PC-3 (cell line): ENCODE measurements around the gene MGAT5. TPM values are rescaled to one million over a fixed set of nuclear protein-coding genes. Genes with fewer than 3 reads are reported as not detected.

Source experiments
- ATAC-seq: fragments of 200-7000 bp; cut with Tn5 transposase; 2 replicates; pipeline ENCODE4 v1.9.1; 2020; ENCODE audit warnings: mild to moderate bottlenecking, moderate library complexity
- BruUV-seq: library from RNA; stranded (reverse); fragments of 400-500 nt; replicated peaks from 2 replicates; lab custom pipeline; 2021; lab: Mats Ljungman, UMichigan
- CTCF ChIA-PET: fragments of 300-600 bp; sonication (Branson Sonifier 250); formaldehyde crosslinking; loops from one replicate; lab custom pipeline; 2022; ENCODE audit warnings: antibody characterized with exemption; lab: Charles Lee
- POLR2A ChIA-PET: fragments of 300-600 bp; sonication (Branson Sonifier 250); formaldehyde crosslinking; loops from one replicate; lab custom pipeline; 2022; ENCODE audit warnings: antibody characterized with exemption; ENCODE audit not compliant: unreplicated experiment; lab: Charles Lee
- DNase-seq: peaks from one replicate; pipeline ENCODE4 v3.0.0-alpha.2; 2015
- H2AFZ ChIP-seq: fragments of 300-600 bp; sonication (generic); 2 replicates; pipeline ENCODE4 v1.6.0; 2016; ENCODE audit warnings: antibody characterized with exemption, low read length
- H3F3A ChIP-seq: fragments of 300-600 bp; sonication (generic); one replicate; pipeline ENCODE4 v1.6.0; 2017; ENCODE audit warnings: antibody characterized with exemption, low read length, control low read depth, mild to moderate bottlenecking; ENCODE audit not compliant: unreplicated experiment
- H3K27ac ChIP-seq: fragments of 300-600 bp; sonication (generic); 2 replicates; pipeline ENCODE4 v1.5.1; 2016; ENCODE audit warnings: mild to moderate bottlenecking, low read length
- H3K27me3 ChIP-seq: fragments of 300-600 bp; sonication (generic); 2 replicates; pipeline ENCODE4 v1.6.1; 2016; ENCODE audit warnings: low read length, mixed read lengths
- H3K36me3 ChIP-seq: fragments of 300-600 bp; sonication (generic); 2 replicates; pipeline ENCODE4 v1.6.1; 2016; ENCODE audit warnings: low read depth, mixed run types, low read length, mixed read lengths
- H3K4me1 ChIP-seq: fragments of 300-600 bp; sonication (generic); 2 replicates; pipeline ENCODE4 v1.5.1; 2016; ENCODE audit warnings: low read length; ENCODE audit not compliant: insufficient read depth
- H3K4me2 ChIP-seq: fragments of 300-600 bp; sonication (generic); 2 replicates; pipeline ENCODE4 v1.6.0; 2016; ENCODE audit warnings: low read length
- H3K4me3 ChIP-seq: fragments of 300-600 bp; sonication (generic); 2 replicates; pipeline ENCODE4 v1.5.1; 2016; ENCODE audit warnings: mild to moderate bottlenecking, low read length, mixed read lengths
- H3K79me2 ChIP-seq: fragments of 300-600 bp; sonication (generic); 2 replicates; pipeline ENCODE4 v1.6.1; 2017; ENCODE audit warnings: low read length, mixed read lengths
- H3K9ac ChIP-seq: fragments of 300-600 bp; sonication (generic); 2 replicates; pipeline ENCODE4 v1.6.0; 2016; ENCODE audit warnings: mild to moderate bottlenecking, low read length
- H3K9me2 ChIP-seq: fragments of 300-600 bp; sonication (generic); replicated peaks from 2 replicates; pipeline ENCODE4 v1.6.1; 2016; ENCODE audit warnings: mixed run types, low read length, mixed read lengths
- H3K9me3 ChIP-seq: fragments of 300-600 bp; sonication (generic); 2 replicates; pipeline ENCODE4 v1.6.1; 2016; ENCODE audit warnings: low read length, mixed read lengths
- H4K20me1 ChIP-seq: fragments of 300-600 bp; sonication (generic); 2 replicates; pipeline ENCODE4 v1.6.1; 2016; ENCODE audit warnings: low read length, mixed read lengths
- CTCF ChIP-seq: fragments of 300-600 bp; sonication (generic); conservative IDR thresholded peaks from 2 replicates; pipeline ENCODE4 v1.5.1; 2017; ENCODE audit warnings: antibody characterized with exemption, low read depth, mild to moderate bottlenecking, low read length
- EZH2 ChIP-seq: fragments of 300-600 bp; sonication (generic); IDR thresholded peaks from one replicate; pipeline ENCODE4 v1.6.1; 2017; ENCODE audit warnings: antibody characterized with exemption, mild to moderate bottlenecking, low read length; ENCODE audit not compliant: unreplicated experiment
- EZH2phosphoT487 ChIP-seq: fragments of 300-600 bp; sonication (generic); IDR thresholded peaks from 2 replicates; pipeline ENCODE4 v1.6.1; 2018; ENCODE audit warnings: mild to moderate bottlenecking, antibody characterized with exemption, low read length, borderline replicate concordance
- intact Hi-C: fragments of 100-400 bp; cut with micrococcal nuclease; formaldehyde crosslinking; loops from 2 replicates; pipeline ENCODE4 v1.9.0; 2023
- total RNA-seq: library from RNA; depleted of rRNA; stranded (reverse); fragments of >200 nt; gene quantifications from 2 replicates; pipeline ENCODE4 v1.2.3, GENCODE V29; 2014

MGAT5 gene
- total RNA-seq, 1 experiment from 2014 or later: 33.8 TPM

GRCh38 chr2:134310107-134311079 lies 56.5 kb downstream of the MGAT5 start:
- Histone ChIP-seq H3K9me2 (no peaks in the 10 kb centered on the region), H3K9me3 (no peaks in the 10 kb centered on the region), H3K4me1 (peaks cover 5% of the 10 kb centered on the region; the same call in 1 of the 2 replicates), H3K4me3 (no peak overlapping the region), H3K4me2 (no peak overlapping the region), H3K79me2 (no peaks in the 10 kb centered on the region), H4K20me1 (no peaks in the 10 kb centered on the region), H2AFZ (no peak overlapping the region), H3K27ac (no peak overlapping the region), H3K36me3 (no peaks in the 10 kb centered on the region), H3K27me3 (no peaks in the 10 kb centered on the region), H3K9ac (no peak overlapping the region), H3F3A (no peaks in the 10 kb centered on the region)
- TF ChIP-seq EZH2phosphoT487 (no peak), CTCF (no peak), EZH2 (no peak)
- DNase-seq (no peak), ATAC-seq (no peak)
- CTCF ChIA-PET: no interaction called here
- no TSS peak for BruUV-seq
- intact Hi-C loops: no loop called here
- POLR2A ChIA-PET: no interaction called here

DNA sequence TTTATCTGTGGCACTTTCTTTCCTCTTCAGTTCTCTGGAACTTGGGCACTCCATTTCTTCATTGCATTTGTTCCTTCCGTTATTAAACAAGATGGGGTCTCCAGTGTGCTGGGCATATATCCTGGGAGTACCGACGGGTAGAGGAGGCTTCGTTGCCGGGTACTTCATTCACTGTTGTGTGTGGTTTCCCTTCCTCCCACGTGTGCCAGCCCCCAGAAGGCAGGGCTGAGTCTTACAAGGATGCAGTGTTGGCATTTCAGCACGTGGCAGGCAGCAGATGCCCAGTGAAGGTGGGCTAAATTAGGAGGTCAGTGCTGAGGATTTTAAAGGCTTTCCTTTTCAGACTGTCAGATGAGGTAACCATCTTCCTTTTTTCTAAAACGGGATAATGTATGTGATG lies 58.6 kb downstream of the MGAT5 start:
- ATAC-seq: no peak
- no peaks in the 10 kb centered on the region for H3K36me3 ChIP-seq
- TF ChIP-seq EZH2 (no peak), CTCF (no peak), EZH2phosphoT487 (no peak)
- H3K27ac ChIP-seq: no peak overlapping the region
- no peak overlapping the region for H3K9ac ChIP-seq
- no peak for DNase-seq
- ChIA-PET POLR2A (no interaction called here), CTCF (no interaction called here)
- H3K4me2 ChIP-seq: no peak overlapping the region
- intact Hi-C loops: no loop called here
- H3K27me3 ChIP-seq: no peaks in the 10 kb centered on the region
- no peaks in the 10 kb centered on the region for H3K4me1 ChIP-seq
- H3K9me2 ChIP-seq: no peaks in the 10 kb centered on the region
- H3K9me3 ChIP-seq: no peaks in the 10 kb centered on the region
- H3K79me2 ChIP-seq: no peaks in the 10 kb centered on the region
- no peak overlapping the region for H2AFZ ChIP-seq
- no peak overlapping the region for H3K4me3 ChIP-seq
- no peaks in the 10 kb centered on the region for H4K20me1 ChIP-seq
- no peaks in the 10 kb centered on the region for H3F3A ChIP-seq
- no TSS peak for BruUV-seq

- Histone ChIP-seq H3F3A (no peaks in the 10 kb centered on the region), H3K27me3 (no peaks in the 10 kb centered on the region), H3K27ac (no peak overlapping the region), H3K4me2 (no peak overlapping the region), H3K9me2 (no peaks in the 10 kb centered on the region), H2AFZ (no peak overlapping the region), H3K79me2 (no peaks in the 10 kb centered on the region), H3K9me3 (no peaks in the 10 kb centered on the region), H4K20me1 (no peaks in the 10 kb centered on the region), H3K4me3 (no peak overlapping the region), H3K4me1 (no peaks in the 10 kb centered on the region), H3K9ac (no peak overlapping the region), H3K36me3 (no peaks in the 10 kb centered on the region)
- POLR2A ChIA-PET: no interaction called here
- CTCF ChIA-PET: no interaction called here
- ATAC-seq (no peak), DNase-seq (no peak)
- TF ChIP-seq CTCF (no peak), EZH2phosphoT487 (no peak), EZH2 (no peak)
- intact Hi-C loops: no loop called here
- no TSS peak for BruUV-seq
Observed at GRCh38 chr2:134314202-134314601, 60.3 kb downstream of the MGAT5 start.
